HEK293T (cell line): ENCODE data around the gene MYL12B.

Experiments
- CTCF ChIA-PET: fragments of 350-600 bp; formaldehyde crosslinking; extraction: SDS; loops from one replicate; lab custom pipeline; 2021; ENCODE audit warnings: antibody characterized with exemption, inconsistent platforms; lab: Yijun Ruan, JAX
- POLR2A ChIA-PET: fragments of 350-600 bp; formaldehyde crosslinking; extraction: SDS; loops from one replicate; lab custom pipeline; 2020; ENCODE audit warnings: antibody characterized with exemption, inconsistent platforms; lab: Yijun Ruan, JAX
- DNase-seq: peaks from one replicate; pipeline ENCODE4 v3.0.0; 2012; ENCODE audit warnings: mixed read lengths; ENCODE audit errors: extremely low spot score
- ARNT ChIP-seq: fragments of 450-650 bp; IDR thresholded peaks from 2 replicates; pipeline ENCODE4 v1.6.1; 2017; ENCODE audit warnings: mild to moderate bottlenecking
- BHLHE40 ChIP-seq: fragments of 450-650 bp; IDR thresholded peaks from 2 replicates; pipeline ENCODE4 v1.6.1; 2016; ENCODE audit warnings: mild to moderate bottlenecking, moderate library complexity, borderline replicate concordance
- CTBP1 ChIP-seq: fragments of 450-650 bp; IDR thresholded peaks from 2 replicates; pipeline ENCODE4 v1.6.1; 2016; ENCODE audit warnings: borderline replicate concordance
- ELF4 ChIP-seq: fragments of 450-650 bp; IDR thresholded peaks from 2 replicates; pipeline ENCODE4 v1.6.1; 2017; ENCODE audit warnings: antibody characterized with exemption
- FOXA1 ChIP-seq: fragments of 450-650 bp; IDR thresholded peaks from 2 replicates; pipeline ENCODE4 v1.6.1; 2016; ENCODE audit warnings: mild to moderate bottlenecking
- FOXK2 ChIP-seq: fragments of 450-650 bp; IDR thresholded peaks from 2 replicates; pipeline ENCODE4 v1.6.1; 2016; ENCODE audit warnings: mild to moderate bottlenecking
- FOXM1 ChIP-seq: fragments of 450-650 bp; IDR thresholded peaks from 2 replicates; pipeline ENCODE4 v1.6.1; 2017; ENCODE audit warnings: mild to moderate bottlenecking, borderline replicate concordance
- HDGF ChIP-seq: fragments of 450-650 bp; IDR thresholded peaks from 2 replicates; pipeline ENCODE4 v1.6.1; 2017; ENCODE audit warnings: antibody characterized with exemption, borderline replicate concordance
- L3MBTL2 ChIP-seq: fragments of 450-650 bp; conservative IDR thresholded peaks from 2 replicates; pipeline ENCODE4 v1.6.1; 2016; ENCODE audit warnings: mild to moderate bottlenecking
- LEF1 ChIP-seq: fragments of 450-650 bp; IDR thresholded peaks from 2 replicates; pipeline ENCODE4 v1.6.1; 2017; ENCODE audit warnings: mild to moderate bottlenecking, borderline replicate concordance
- NFRKB ChIP-seq: fragments of 450-650 bp; IDR thresholded peaks from 2 replicates; pipeline ENCODE4 v1.6.1; 2016; ENCODE audit warnings: mild to moderate bottlenecking, moderate library complexity
- SP1 ChIP-seq: fragments of 450-650 bp; IDR thresholded peaks from 2 replicates; pipeline ENCODE4 v1.6.1; 2017
- SUZ12 ChIP-seq: fragments of 450-650 bp; IDR thresholded peaks from 2 replicates; pipeline ENCODE4 v1.6.1; 2016; ENCODE audit warnings: mild to moderate bottlenecking
- TARDBP ChIP-seq: fragments of 450-650 bp; IDR thresholded peaks from 2 replicates; pipeline ENCODE4 v1.6.1; 2016
- ZNF384 ChIP-seq: fragments of 450-650 bp; IDR thresholded peaks from 2 replicates; pipeline ENCODE4 v1.6.1; 2016
- TF ChIP-seq, protein P1 (sequence below): fragments of 450-650 bp; IDR thresholded peaks from 2 replicates; pipeline ENCODE4 v1.6.1; 2016

Gene MYL12B

DNA sequence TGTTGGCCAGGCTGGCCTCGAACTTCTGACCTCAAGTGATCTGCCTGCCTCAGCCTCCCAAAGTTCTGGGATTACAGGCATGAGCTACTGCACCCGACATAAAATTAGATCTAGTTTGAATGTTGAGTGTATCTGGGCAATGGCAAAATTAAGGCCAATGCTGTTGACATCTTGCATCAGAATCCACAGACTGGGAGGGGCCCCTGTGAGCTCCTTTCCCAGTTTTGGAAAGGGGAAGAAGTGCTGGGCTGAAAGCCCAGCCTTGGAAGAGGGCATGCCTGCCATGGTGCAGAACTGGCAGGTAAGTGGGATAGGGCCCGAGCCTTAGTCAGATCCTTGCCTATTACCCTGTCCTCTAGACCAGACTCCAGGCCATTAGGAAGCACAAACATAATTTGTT, 37.7 kb upstream of the MYL12B start:
- no peak for DNase-seq
- ChIA-PET POLR2A (no interaction called here), CTCF (no interaction called here)
- TF ChIP-seq SP1 (no peak), BHLHE40 (no peak), ZNF384 (no peak), SUZ12 (no peak), HDGF (no peak), FOXA1 (no peak), LEF1 (no peak), NFRKB (no peak), FOXK2 (no peak), L3MBTL2 (no peak), ELF4 (no peak), TARDBP (no peak), ARNT (no peak), FOXM1 (no peak), CTBP1 (no peak)
- TF ChIP-seq, protein P1, sequence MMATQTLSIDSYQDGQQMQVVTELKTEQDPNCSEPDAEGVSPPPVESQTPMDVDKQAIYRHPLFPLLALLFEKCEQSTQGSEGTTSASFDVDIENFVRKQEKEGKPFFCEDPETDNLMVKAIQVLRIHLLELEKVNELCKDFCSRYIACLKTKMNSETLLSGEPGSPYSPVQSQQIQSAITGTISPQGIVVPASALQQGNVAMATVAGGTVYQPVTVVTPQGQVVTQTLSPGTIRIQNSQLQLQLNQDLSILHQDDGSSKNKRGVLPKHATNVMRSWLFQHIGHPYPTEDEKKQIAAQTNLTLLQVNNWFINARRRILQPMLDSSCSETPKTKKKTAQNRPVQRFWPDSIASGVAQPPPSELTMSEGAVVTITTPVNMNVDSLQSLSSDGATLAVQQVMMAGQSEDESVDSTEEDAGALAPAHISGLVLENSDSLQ: no peak

DNA sequence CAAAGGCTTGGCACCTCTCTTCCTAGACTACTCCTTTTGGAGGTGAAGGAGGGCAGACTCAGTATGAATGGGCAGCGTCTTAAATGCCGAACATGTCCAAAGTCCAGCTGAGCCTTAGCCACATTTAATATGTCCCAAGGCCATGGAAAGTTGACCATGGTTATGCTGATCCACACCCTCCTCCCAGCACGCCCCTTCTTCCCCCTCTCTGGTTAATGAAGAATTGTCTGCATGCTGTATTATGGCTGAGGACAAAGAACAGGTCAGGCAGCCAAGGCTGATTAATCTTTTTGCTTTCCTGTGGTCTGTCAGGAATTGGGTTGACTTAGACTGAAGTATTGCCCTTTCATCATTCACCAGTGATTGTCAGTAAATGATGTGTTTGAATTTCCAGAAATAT, 36.3 kb upstream of the MYL12B start:
- no peak for DNase-seq
- POLR2A ChIA-PET: no interaction called here
- no peak for TF ChIP-seq CTBP1
- CTCF ChIA-PET: no interaction called here

DNA sequence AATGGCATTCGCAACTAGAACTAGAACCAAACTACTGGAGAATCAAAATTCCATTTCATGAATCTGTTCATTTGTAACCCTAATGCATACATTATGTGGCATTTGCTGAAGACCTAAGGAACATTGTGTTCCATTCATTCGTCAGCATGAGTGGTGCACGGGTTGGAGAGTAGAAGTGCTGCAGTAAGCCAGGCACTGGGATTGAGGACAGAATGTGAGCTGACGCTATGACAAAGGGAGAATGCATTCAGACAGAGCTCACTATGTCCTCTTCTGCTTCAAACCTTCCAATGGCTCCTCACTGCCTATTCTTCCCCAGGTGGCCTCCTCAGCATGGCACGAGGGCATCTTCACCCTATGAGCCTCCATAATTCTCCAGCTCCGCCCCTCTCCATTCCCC, 35.9 kb upstream of the MYL12B start:
- TF ChIP-seq FOXA1 (no peak), ELF4 (no peak), BHLHE40 (no peak), SP1 (no peak), ARNT (no peak), LEF1 (no peak), FOXM1 (no peak), L3MBTL2 (no peak), TARDBP (no peak), SUZ12 (no peak)
- TF ChIP-seq, protein P1: no peak
- CTCF ChIA-PET: no interaction called here
- no peak for DNase-seq
- POLR2A ChIA-PET: no interaction called here

DNA sequence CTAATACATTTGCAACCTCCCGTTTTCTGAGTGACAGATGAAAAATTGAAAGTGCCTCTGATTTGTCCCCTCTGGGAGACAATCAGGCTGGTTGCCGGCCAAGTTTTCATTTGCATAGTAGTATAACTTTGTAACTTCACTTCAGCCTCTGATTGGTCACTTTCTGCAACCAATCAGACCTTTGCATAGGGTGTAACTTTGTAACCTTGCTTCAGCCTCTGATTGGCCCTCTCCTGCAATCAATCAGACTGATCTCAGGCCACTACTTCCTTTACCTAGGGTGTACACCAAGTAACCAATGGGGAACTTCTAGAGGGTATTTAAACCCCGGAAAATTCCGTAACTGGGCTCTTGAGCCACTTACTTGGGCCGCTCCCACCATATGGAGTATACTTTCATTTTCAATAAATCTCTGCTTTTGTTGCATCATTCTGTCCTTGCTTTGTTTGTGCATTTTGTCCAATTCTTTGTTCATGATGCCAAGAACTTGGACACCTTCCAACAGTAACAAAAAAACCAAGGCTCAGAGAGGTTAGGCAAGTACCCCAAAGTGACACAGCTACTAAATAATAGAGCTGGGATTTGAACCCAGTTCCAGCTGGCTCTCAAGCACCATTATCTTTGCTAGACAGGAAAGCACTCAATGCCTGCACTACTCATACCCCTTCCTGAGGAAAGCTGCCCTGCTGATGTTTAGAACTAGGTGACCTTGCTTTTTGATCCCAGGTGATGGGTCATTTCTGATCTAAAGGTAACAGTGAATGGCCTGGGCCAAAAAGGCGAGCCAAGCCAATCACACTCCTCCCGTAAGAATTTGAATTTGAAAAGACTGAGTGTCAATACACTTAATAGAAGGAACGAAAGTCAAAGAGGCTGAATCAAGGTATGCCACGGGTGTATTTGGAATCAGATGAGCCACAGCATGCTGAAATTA, 31.3 kb upstream of the MYL12B start:
- TF ChIP-seq, protein P1: peak; percentile 73
- no peak for TF ChIP-seq FOXA1
- DNase-seq: no peak
- CTCF ChIA-PET: no interaction called here
- POLR2A ChIA-PET: no interaction called here

DNA sequence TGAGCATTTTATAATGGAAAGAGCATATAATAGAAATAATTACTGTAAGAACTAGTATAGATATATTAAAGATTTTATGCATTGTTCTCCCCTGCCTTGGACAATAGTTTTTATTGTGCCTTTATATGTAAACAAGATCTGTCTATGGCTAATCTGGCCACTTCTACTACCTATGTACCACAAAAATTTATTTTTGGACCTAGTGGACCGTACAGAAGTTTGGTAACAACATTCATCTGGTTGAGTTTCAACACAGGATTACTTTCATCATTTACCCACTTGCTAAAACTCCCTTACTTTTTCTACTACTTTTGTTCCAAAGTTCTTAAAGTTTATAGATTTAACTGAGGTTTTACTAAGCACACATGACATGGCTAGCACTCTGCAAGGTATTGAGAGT, 28.9 kb upstream of the MYL12B start:
- POLR2A ChIA-PET: no interaction called here
- no peak for DNase-seq
- TF ChIP-seq BHLHE40: no peak
- no peak for TF ChIP-seq ELF4
- TF ChIP-seq TARDBP: no peak
- TF ChIP-seq FOXK2: no peak
- no peak for TF ChIP-seq ARNT
- TF ChIP-seq, protein P1: no peak
- TF ChIP-seq FOXM1: no peak
- TF ChIP-seq ZNF384: no peak
- no peak for TF ChIP-seq NFRKB
- no peak for TF ChIP-seq CTBP1
- no peak for TF ChIP-seq FOXA1
- TF ChIP-seq SUZ12: no peak
- no peak for TF ChIP-seq L3MBTL2
- no peak for TF ChIP-seq LEF1
- CTCF ChIA-PET: no interaction called here

DNA sequence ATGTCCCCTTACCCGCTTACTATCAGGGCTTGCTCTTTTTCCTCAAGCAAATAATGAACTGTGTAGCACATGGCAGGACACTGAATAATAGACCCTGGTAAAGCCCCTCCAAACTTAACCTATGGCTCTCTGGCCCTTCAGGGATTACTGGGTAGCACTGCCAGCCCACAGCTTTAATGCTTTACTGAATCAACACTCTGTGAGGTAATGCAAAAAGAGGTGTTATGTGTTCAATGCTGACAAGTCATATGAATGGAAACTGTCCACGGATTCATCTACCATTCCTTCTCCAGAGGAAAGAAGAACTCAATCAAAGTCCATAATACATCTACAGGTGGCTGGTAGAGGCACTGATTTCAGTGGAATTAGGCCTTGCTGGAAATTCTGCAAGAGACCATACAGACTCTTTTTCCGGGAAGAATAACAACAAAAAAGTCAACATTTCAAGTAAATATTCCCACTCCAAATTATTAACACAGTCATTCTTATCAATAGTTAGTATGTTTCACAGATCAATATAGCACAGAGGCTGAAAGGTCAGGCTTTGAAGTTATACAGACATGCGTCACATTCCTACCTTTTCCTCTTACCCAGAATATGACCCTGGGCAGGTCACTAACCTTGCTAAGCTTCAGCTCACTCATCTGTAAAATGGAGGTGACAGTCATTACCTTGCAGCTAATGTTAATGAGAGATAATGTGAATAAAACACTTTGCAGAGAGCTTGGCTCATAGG, 28.3 kb upstream of the MYL12B start:
- ChIA-PET POLR2A (interaction anchor here (0.8 kb wide), 2 partner anchors 13 to 16 kb away, joined by 3 read pairs; no protein-coding TSS in a partner anchor), CTCF (no interaction called here)
- no peak for DNase-seq
- TF ChIP-seq L3MBTL2 (no peak), SUZ12 (no peak), FOXA1 (no peak), TARDBP (no peak), FOXM1 (no peak)
